Effector memory CD4-positive, alpha-beta T cell (primary cell): ENCODE measurements around the gene RIC8B.

Experiments
- DNase-seq, 3 donors: peaks; one replicate each; pipeline ENCODE4 v3.0.0-alpha.2; 2020
- H3K27ac ChIP-seq: 2 replicates; pipeline ENCODE4 v1.7.0; 2013; ENCODE audit warnings: mild to moderate bottlenecking, low read length, moderate library complexity; ENCODE audit not compliant: insufficient read depth, poor library complexity, severe bottlenecking
- H3K27me3 ChIP-seq: replicated peaks from 2 replicates; pipeline ENCODE4 v1.7.0; 2013; ENCODE audit warnings: mild to moderate bottlenecking, low read length; ENCODE audit not compliant: insufficient read depth, control insufficient read depth, poor library complexity, severe bottlenecking
- H3K36me3 ChIP-seq: 2 replicates; pipeline ENCODE4 v1.7.0; 2013; ENCODE audit warnings: mild to moderate bottlenecking, low read length, moderate library complexity; ENCODE audit not compliant: control insufficient read depth, insufficient read depth
- H3K4me1 ChIP-seq: 2 replicates; pipeline ENCODE4 v1.7.0; 2013; ENCODE audit warnings: low read length, mild to moderate bottlenecking; ENCODE audit not compliant: control insufficient read depth, insufficient read depth, poor library complexity, severe bottlenecking
- H3K4me3 ChIP-seq: 2 replicates; pipeline ENCODE4 v1.7.0; 2013; ENCODE audit warnings: low read length, low read depth, mild to moderate bottlenecking; ENCODE audit not compliant: insufficient read depth, poor library complexity, severe bottlenecking
- H3K9me3 ChIP-seq: 2 replicates; pipeline ENCODE4 v1.7.0; 2013; ENCODE audit warnings: mild to moderate bottlenecking, low read length, moderate library complexity; ENCODE audit not compliant: control insufficient read depth

RIC8B gene

DNA sequence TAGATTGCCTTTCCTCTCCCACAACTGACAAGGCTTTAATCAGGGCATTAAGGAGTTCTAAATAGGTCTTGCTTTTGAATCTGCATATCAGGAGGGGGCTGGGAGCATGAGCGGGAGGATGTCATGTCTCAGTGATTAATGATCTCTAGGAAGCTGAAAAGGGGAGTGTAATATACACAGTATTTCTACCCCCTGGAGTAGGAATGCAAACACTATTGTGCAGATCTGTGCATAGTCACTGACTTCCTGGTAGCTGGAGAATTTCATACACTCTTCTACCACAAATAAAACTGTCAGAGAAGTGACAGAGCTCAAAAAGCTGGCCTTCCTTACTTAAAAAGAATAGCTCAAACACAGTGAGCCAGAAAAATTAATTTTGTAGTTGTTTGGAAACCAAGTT, 65.8 kb downstream of the RIC8B start:
- H3K9me3 ChIP-seq = no peaks in the 10 kb centered on the region
- H3K4me1 ChIP-seq = no peaks in the 10 kb centered on the region
- H3K27me3 ChIP-seq = no peaks in the 10 kb centered on the region
- no peak for DNase-seq
- H3K4me3 ChIP-seq = no peak overlapping the region
- peaks cover 10% of the 10 kb centered on the region for H3K36me3 ChIP-seq
- no peak overlapping the region for H3K27ac ChIP-seq

DNA sequence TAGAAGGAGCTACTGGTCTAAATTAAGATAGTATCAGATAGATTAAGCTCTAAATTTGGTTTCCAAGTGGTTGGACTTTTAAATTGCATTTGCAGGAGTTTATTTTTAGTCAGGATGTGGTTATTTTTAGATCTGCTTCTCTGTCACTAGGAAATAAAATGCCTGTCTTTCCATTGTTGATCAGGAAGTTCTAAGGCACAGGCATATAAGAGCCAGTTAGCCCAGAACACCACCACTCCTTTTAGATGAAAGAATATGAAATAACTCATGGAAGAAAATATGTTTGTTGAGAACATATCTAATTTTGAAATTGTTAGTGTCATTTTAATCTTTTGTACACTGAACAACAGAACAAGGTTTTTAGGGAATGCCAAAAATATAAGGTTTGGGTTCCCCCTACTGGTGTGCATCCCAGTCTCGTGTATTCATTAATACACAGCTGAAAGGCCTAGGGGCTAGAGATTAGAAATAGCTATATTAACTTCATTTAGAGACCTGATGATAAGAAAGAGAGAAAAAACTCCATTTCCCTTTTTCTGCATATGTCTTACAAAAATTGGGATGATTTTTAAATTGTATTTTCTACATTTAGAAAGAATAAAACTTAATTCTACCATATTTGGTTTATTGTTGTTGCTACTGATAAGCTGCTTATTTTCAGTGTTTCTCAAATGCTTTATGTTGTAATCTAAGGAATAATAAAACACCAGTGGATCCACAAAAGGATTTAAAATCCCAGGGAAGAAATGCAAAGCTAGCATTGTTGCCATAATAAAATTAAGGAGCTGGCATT, 67.2 kb downstream of the RIC8B start:
- DNase-seq = peak in 1 of 3 donors; percentile 17
- no peak overlapping the region for H3K4me3 ChIP-seq

DNA sequence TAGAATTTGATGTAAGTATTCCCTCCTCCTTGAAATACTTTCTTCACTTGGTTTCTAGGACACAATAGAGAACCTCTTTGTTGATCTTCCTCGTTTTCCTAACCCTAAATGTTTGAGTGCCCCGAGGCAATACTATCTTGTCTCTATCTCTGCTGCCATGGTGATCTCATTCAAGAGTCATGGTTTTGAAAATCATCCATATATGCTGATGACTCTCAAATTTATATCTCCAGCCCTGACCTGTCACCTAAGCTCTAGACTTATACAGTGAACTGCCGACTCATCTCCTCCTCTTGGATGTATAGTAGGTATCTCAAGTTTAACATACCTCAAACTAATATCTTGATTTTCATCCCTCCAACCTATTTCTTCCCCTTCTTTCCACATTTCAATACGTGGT, 71.4 kb downstream of the RIC8B start:
- H3K4me3 ChIP-seq = no peak overlapping the region
- H3K36me3 ChIP-seq = peaks cover 25% of the 10 kb centered on the region
- no peaks in the 10 kb centered on the region for H3K27me3 ChIP-seq
- no peaks in the 10 kb centered on the region for H3K9me3 ChIP-seq
- no peak for DNase-seq
- no peak overlapping the region for H3K27ac ChIP-seq
- H3K4me1 ChIP-seq = no peaks in the 10 kb centered on the region

More for the DNA sequence above, 67.2 kb downstream of the RIC8B start:
- peaks cover 20% of the 10 kb centered on the region for H3K36me3 ChIP-seq
- H3K4me1 ChIP-seq = no peaks in the 10 kb centered on the region
- no peaks in the 10 kb centered on the region for H3K9me3 ChIP-seq
- no peaks in the 10 kb centered on the region for H3K27me3 ChIP-seq
- H3K27ac ChIP-seq = no peak overlapping the region

DNA sequence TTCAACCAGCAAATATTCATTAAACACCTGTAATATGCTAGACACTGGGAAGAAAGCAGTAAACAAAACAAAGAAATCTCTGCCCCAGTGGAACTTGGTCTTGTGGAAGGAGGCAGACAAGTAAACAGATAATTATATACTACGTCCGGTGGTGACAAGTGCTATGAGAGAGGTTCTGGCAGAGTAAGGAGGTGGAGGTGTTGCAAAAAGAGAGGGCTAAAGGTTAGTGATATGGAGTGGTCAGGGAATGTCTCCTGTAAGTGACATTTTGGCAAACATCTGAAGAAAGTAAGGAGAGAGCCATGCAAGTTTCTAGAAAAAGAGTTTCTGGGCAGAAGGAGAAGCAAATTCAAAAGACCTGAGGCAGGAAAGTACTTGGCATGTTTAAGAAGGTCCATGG, 73.4 kb downstream of the RIC8B start:
- no peak for DNase-seq
- no peaks in the 10 kb centered on the region for H3K4me1 ChIP-seq
- peaks cover 28% of the 10 kb centered on the region for H3K36me3 ChIP-seq
- no peak overlapping the region for H3K4me3 ChIP-seq
- no peaks in the 10 kb centered on the region for H3K27me3 ChIP-seq
- H3K27ac ChIP-seq = no peak overlapping the region
- no peaks in the 10 kb centered on the region for H3K9me3 ChIP-seq

DNA sequence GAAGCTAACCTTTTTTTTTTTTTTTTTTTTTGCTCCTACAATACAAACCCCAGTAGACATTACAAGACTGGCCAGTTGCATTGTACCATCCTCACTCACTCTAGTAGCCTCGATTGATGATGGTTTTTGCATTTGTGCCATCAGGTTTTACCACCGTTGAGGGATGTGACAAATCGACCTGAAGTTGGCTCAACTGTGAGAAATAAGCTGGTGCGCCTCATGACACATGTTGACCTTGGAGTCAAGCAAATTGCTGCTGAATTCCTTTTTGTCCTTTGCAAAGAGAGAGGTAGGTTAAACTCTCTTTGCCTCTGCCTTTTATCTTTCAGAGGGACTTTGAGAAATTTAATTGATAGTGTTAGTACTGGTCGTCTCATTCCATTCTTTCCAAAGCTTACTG, 76.8 kb downstream of the RIC8B start:
- no peak overlapping the region for H3K4me3 ChIP-seq
- no peaks in the 10 kb centered on the region for H3K27me3 ChIP-seq
- H3K4me1 ChIP-seq = no peaks in the 10 kb centered on the region
- peaks cover 17% of the 10 kb centered on the region for H3K36me3 ChIP-seq
- no peak overlapping the region for H3K27ac ChIP-seq
- no peak for DNase-seq
- no peaks in the 10 kb centered on the region for H3K9me3 ChIP-seq

GRCh38 chr12:106854723-106855122, 80.2 kb downstream of the RIC8B start:
- Histone ChIP-seq H3K9me3 (no peaks in the 10 kb centered on the region), H3K4me3 (no peak overlapping the region), H3K4me1 (no peaks in the 10 kb centered on the region), H3K36me3 (peaks cover 12% of the 10 kb centered on the region), H3K27ac (no peak overlapping the region), H3K27me3 (no peaks in the 10 kb centered on the region)
- no peak for DNase-seq

DNA sequence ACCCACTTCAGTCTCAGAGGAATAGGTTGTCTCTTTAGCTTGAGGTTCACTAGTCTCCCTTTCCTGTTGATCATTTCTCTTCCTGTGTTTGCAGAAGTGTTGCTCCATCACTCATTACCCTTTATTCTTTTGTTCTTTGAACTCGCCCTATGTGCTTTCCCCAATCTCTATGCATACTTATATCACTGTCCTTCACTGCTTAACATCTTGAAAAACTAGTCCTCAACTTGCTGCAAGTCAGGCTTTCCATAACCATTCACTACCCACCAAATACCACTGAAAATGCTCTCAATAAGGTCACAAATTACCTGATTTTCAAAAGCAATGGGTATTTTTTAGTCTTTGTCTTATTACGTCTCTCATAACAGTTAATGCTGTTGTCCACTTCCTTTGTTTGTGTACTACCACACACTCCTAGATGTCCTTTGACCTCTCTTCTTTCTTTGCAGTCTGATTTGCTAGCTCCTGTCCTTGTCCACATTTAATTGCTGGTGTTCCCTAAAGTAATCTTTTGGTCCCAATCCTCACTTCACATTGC, 80.8 kb downstream of the RIC8B start:
- no peaks in the 10 kb centered on the region for H3K4me1 ChIP-seq
- no peak for DNase-seq
- peaks cover 14% of the 10 kb centered on the region for H3K36me3 ChIP-seq
- no peaks in the 10 kb centered on the region for H3K9me3 ChIP-seq
- no peak overlapping the region for H3K27ac ChIP-seq
- no peak overlapping the region for H3K4me3 ChIP-seq
- no peaks in the 10 kb centered on the region for H3K27me3 ChIP-seq

- H3K4me1 ChIP-seq = no peaks in the 10 kb centered on the region
- no peaks in the 10 kb centered on the region for H3K9me3 ChIP-seq
- H3K27ac ChIP-seq = no peak overlapping the region
- no peaks in the 10 kb centered on the region for H3K27me3 ChIP-seq
- no peak overlapping the region for H3K4me3 ChIP-seq
- peaks cover 14% of the 10 kb centered on the region for H3K36me3 ChIP-seq
- DNase-seq = no peak
Observed at GRCh38 chr12:106861984-106862916, 87.8 kb downstream of the RIC8B start.

GRCh38 chr12:106863189-106863588, 88.7 kb downstream of the RIC8B start:
- Histone ChIP-seq H3K36me3 (peaks cover 14% of the 10 kb centered on the region), H3K9me3 (no peaks in the 10 kb centered on the region), H3K27me3 (no peaks in the 10 kb centered on the region), H3K27ac (no peak overlapping the region), H3K4me1 (no peaks in the 10 kb centered on the region), H3K4me3 (no peak overlapping the region)
- DNase-seq = no peak

- H3K27ac ChIP-seq = no peak overlapping the region
- no peaks in the 10 kb centered on the region for H3K27me3 ChIP-seq
- no peak for DNase-seq
- H3K9me3 ChIP-seq = no peaks in the 10 kb centered on the region
- H3K4me1 ChIP-seq = no peaks in the 10 kb centered on the region
- no peak overlapping the region for H3K4me3 ChIP-seq
- peaks cover 8% of the 10 kb centered on the region for H3K36me3 ChIP-seq
Observed at GRCh38 chr12:106865683-106866082, 91.2 kb downstream of the RIC8B start.
